Neuronal stem cell (in vitro differentiated cells): ENCODE measurements around the gene LONRF3.

Experiments
- DNase-seq: peaks from one replicate; pipeline ENCODE4 v3.0.0-alpha.2; 2013; ENCODE audit warnings: low spot score
- H2AFZ ChIP-seq: one replicate; pipeline ENCODE4 v1.6.1; 2013; ENCODE audit warnings: mild to moderate bottlenecking, low read length, inconsistent platforms
- H2AK5ac ChIP-seq: 2 replicates; pipeline ENCODE4 v1.6.1; 2013; ENCODE audit warnings: low read depth, mild to moderate bottlenecking, inconsistent platforms, low read length, moderate library complexity, mixed read lengths
- H2BK120ac ChIP-seq: 2 replicates; pipeline ENCODE4 v1.6.1; 2013; ENCODE audit warnings: low read depth, mild to moderate bottlenecking, inconsistent platforms, low read length, moderate library complexity, mixed read lengths
- H2BK12ac ChIP-seq: one replicate; pipeline ENCODE4 v1.6.1; 2013; ENCODE audit warnings: low read length, inconsistent platforms
- H2BK15ac ChIP-seq: 2 replicates; pipeline ENCODE4 v1.6.1; 2013; ENCODE audit warnings: mild to moderate bottlenecking, low read length, inconsistent platforms, mixed read lengths
- H2BK5ac ChIP-seq: one replicate; pipeline ENCODE4 v1.6.1; 2013; ENCODE audit warnings: inconsistent platforms, mild to moderate bottlenecking, low read length, moderate library complexity
- H3K14ac ChIP-seq: one replicate; pipeline ENCODE4 v1.6.1; 2013; ENCODE audit warnings: low read length, inconsistent platforms
- H3K18ac ChIP-seq: 2 replicates; pipeline ENCODE4 v1.6.1; 2013; ENCODE audit warnings: low read length, inconsistent platforms
- H3K23ac ChIP-seq: 2 replicates; pipeline ENCODE4 v1.6.1; 2013; ENCODE audit warnings: low read depth, mild to moderate bottlenecking, mixed read lengths, low read length, inconsistent platforms; ENCODE audit not compliant: poor library complexity
- H3K27ac ChIP-seq: replicated peaks from 3 replicates; pipeline ENCODE4 v1.5.1; 2013; ENCODE audit warnings: low read length, inconsistent platforms
- H3K27me3 ChIP-seq, 3 experiments: 2 replicates each; pipeline ENCODE4 v1.6.1; 2013; ENCODE audit warnings: low read length in 3 of 3, mild to moderate bottlenecking in 2 of 3, inconsistent platforms in 1 of 3, low read depth in 1 of 3, mixed read lengths in 1 of 3, moderate library complexity in 1 of 3; ENCODE audit not compliant: control insufficient read depth in 3 of 3, insufficient read depth in 3 of 3
- H3K36me3 ChIP-seq, 2 donors: replicated peaks in 1 of 2; 2 replicates each; pipeline ENCODE4 v1.6.1; 2013; ENCODE audit warnings: low read length in 2 of 2; ENCODE audit not compliant: control insufficient read depth in 2 of 2, insufficient read depth in 2 of 2
- H3K4ac ChIP-seq: 2 replicates; pipeline ENCODE4 v1.6.1; 2013; ENCODE audit warnings: inconsistent platforms, mild to moderate bottlenecking, low read length, moderate library complexity
- H3K4me1 ChIP-seq, 2 donors: 1 replicate in 1 of 2; 2 replicates in 1 of 2; pipeline ENCODE4 v1.6.1; 2013; ENCODE audit warnings: low read length in 2 of 2, low read depth in 1 of 2; ENCODE audit not compliant: control insufficient read depth in 2 of 2, insufficient read depth in 1 of 2
- H3K4me2 ChIP-seq: one replicate; pipeline ENCODE4 v1.6.1; 2013; ENCODE audit warnings: mild to moderate bottlenecking, low read length, inconsistent platforms; ENCODE audit not compliant: insufficient read depth, poor library complexity, severe bottlenecking
- H3K4me3 ChIP-seq, 2 donors: 2 replicates each; pipeline ENCODE4 v1.5.1; 2013; ENCODE audit warnings: low read length in 2 of 2, mild to moderate bottlenecking in 2 of 2, inconsistent platforms in 1 of 2, moderate library complexity in 1 of 2
- H3K79me1 ChIP-seq: one replicate; pipeline ENCODE4 v1.6.1; 2013; ENCODE audit warnings: low read depth, mild to moderate bottlenecking, inconsistent platforms, low read length, moderate library complexity
- H3K9ac ChIP-seq: one replicate; pipeline ENCODE4 v1.6.1; 2013; ENCODE audit warnings: mild to moderate bottlenecking, low read depth, low read length, inconsistent platforms; ENCODE audit not compliant: poor library complexity
- H3K9me3 ChIP-seq, 2 donors: replicated peaks in 1 of 2; 2 replicates each; pipeline versions ENCODE3 to v1.6.1; 2013; ENCODE audit warnings: low read length in 2 of 2, mild to moderate bottlenecking in 2 of 2, inconsistent platforms in 1 of 2, low read depth in 1 of 2, mixed read lengths in 1 of 2, moderate library complexity in 1 of 2; ENCODE audit not compliant: control insufficient read depth in 2 of 2, insufficient read depth in 1 of 2
- H4K8ac ChIP-seq: one replicate; pipeline ENCODE4 v1.6.1; 2013; ENCODE audit warnings: low read depth, mild to moderate bottlenecking, inconsistent platforms, low read length, moderate library complexity
- H4K91ac ChIP-seq: one replicate; pipeline ENCODE4 v1.6.1; 2013; ENCODE audit warnings: low read length, low read depth, mild to moderate bottlenecking, inconsistent platforms; ENCODE audit not compliant: poor library complexity
- WGBS, 2 donors: extraction: QIAGEN DNeasy Blood & Tissue Kit; methylation state at CpG; one replicate each; pipeline ENCODE4 v1.1.7; 2013; ENCODE audit warnings: missing lambda C conversion rate in 2 of 2, mixed read lengths in 1 of 2; ENCODE audit not compliant: insufficient read length in 2 of 2, insufficient replicate concordance in 1 of 2; ENCODE audit errors: extremely low coverage in 2 of 2; 5-methylcytosine and 5-hydroxymethylcytosine counted together

Gene LONRF3

GRCh38 chrX:119008110-119008744 lies 33.8 kb downstream of the LONRF3 start:
- H4K8ac ChIP-seq = no peak overlapping the region
- H3K4me3 ChIP-seq = no peak overlapping the region
- no peak overlapping the region for H2AFZ ChIP-seq
- no peak overlapping the region for H3K23ac ChIP-seq
- H2BK15ac ChIP-seq = no peak overlapping the region
- no peak overlapping the region for H3K27ac ChIP-seq
- no peak overlapping the region for H4K91ac ChIP-seq
- no peak overlapping the region for H3K4me2 ChIP-seq
- H3K79me1 ChIP-seq = no peaks in the 10 kb centered on the region
- no peak overlapping the region for H2BK5ac ChIP-seq
- H3K4ac ChIP-seq = no peak overlapping the region
- no peaks in the 10 kb centered on the region for H3K4me1 ChIP-seq
- no peaks in the 10 kb centered on the region for H3K36me3 ChIP-seq
- peak; percentile 1 for DNase-seq
- H2BK12ac ChIP-seq = no peak overlapping the region
- whole genome bisulfite sequencing, 2 donors = no CpG with 5 or more reads among the region's 3 CpGs
- H3K27me3 ChIP-seq = no peaks in the 10 kb centered on the region
- H3K18ac ChIP-seq = no peak overlapping the region
- no peak overlapping the region for H3K9ac ChIP-seq
- no peaks in the 10 kb centered on the region for H3K9me3 ChIP-seq
- no peak overlapping the region for H2AK5ac ChIP-seq
- H3K14ac ChIP-seq = no peak overlapping the region
- H2BK120ac ChIP-seq = no peak overlapping the region

GRCh38 chrX:119009071-119009470 lies 34.7 kb downstream of the LONRF3 start:
- H2AFZ ChIP-seq = no peak overlapping the region
- no peak overlapping the region for H2BK120ac ChIP-seq
- H3K9me3 ChIP-seq = no peaks in the 10 kb centered on the region
- no peak overlapping the region for H3K18ac ChIP-seq
- no CpG with 5 or more reads among the region's 4 CpGs for WGBS, 2 donors
- no peaks in the 10 kb centered on the region for H3K4me1 ChIP-seq
- H3K36me3 ChIP-seq = no peaks in the 10 kb centered on the region
- H3K4me3 ChIP-seq = no peak overlapping the region
- H3K27ac ChIP-seq = no peak overlapping the region
- no peak overlapping the region for H3K4me2 ChIP-seq
- DNase-seq = no peak
- H3K79me1 ChIP-seq = no peaks in the 10 kb centered on the region
- H2BK5ac ChIP-seq = no peak overlapping the region
- no peak overlapping the region for H3K4ac ChIP-seq
- no peak overlapping the region for H2BK12ac ChIP-seq
- H2BK15ac ChIP-seq = no peak overlapping the region
- H3K14ac ChIP-seq = no peak overlapping the region
- H4K8ac ChIP-seq = no peak overlapping the region
- H3K9ac ChIP-seq = no peak overlapping the region
- no peak overlapping the region for H3K23ac ChIP-seq
- H2AK5ac ChIP-seq = no peak overlapping the region
- H3K27me3 ChIP-seq = no peaks in the 10 kb centered on the region
- H4K91ac ChIP-seq = no peak overlapping the region

- no peak overlapping the region for H2BK120ac ChIP-seq
- H4K91ac ChIP-seq = no peak overlapping the region
- H3K23ac ChIP-seq = no peak overlapping the region
- no peaks in the 10 kb centered on the region for H3K79me1 ChIP-seq
- H3K4me1 ChIP-seq = no peaks in the 10 kb centered on the region
- DNase-seq = no peak
- H3K36me3 ChIP-seq = no peaks in the 10 kb centered on the region
- H3K14ac ChIP-seq = no peak overlapping the region
- no peak overlapping the region for H4K8ac ChIP-seq
- no peak overlapping the region for H3K4me3 ChIP-seq
- H2BK5ac ChIP-seq = no peak overlapping the region
- H2BK15ac ChIP-seq = no peak overlapping the region
- H3K27me3 ChIP-seq = no peaks in the 10 kb centered on the region
- H2AK5ac ChIP-seq = no peak overlapping the region
- no peak overlapping the region for H3K4ac ChIP-seq
- no peak overlapping the region for H3K27ac ChIP-seq
- no peak overlapping the region for H3K4me2 ChIP-seq
- WGBS, 2 donors = no CpG with 5 or more reads among the region's 5 CpGs
- H3K9me3 ChIP-seq = no peaks in the 10 kb centered on the region
- no peak overlapping the region for H2AFZ ChIP-seq
- no peak overlapping the region for H3K18ac ChIP-seq
- no peak overlapping the region for H2BK12ac ChIP-seq
- H3K9ac ChIP-seq = no peak overlapping the region
These were observed 36.1 kb downstream of the LONRF3 start for GRCh38 chrX:119010491-119010890.

- no peak overlapping the region for H4K91ac ChIP-seq
- no peaks in the 10 kb centered on the region for H3K4me1 ChIP-seq
- H3K23ac ChIP-seq = no peak overlapping the region
- no peak overlapping the region for H2BK15ac ChIP-seq
- H3K18ac ChIP-seq = no peak overlapping the region
- no peaks in the 10 kb centered on the region for H3K79me1 ChIP-seq
- no peak overlapping the region for H4K8ac ChIP-seq
- H3K36me3 ChIP-seq = no peaks in the 10 kb centered on the region
- no peak overlapping the region for H2AFZ ChIP-seq
- H3K9me3 ChIP-seq = no peaks in the 10 kb centered on the region
- no peak overlapping the region for H2BK12ac ChIP-seq
- no peak overlapping the region for H3K4ac ChIP-seq
- H2AK5ac ChIP-seq = no peak overlapping the region
- H3K27me3 ChIP-seq = no peaks in the 10 kb centered on the region
- no peak overlapping the region for H3K27ac ChIP-seq
- H3K4me3 ChIP-seq = no peak overlapping the region
- no CpG with 5 or more reads among the region's 3 CpGs for WGBS, 2 donors
- no peak overlapping the region for H3K9ac ChIP-seq
- no peak for DNase-seq
- no peak overlapping the region for H2BK5ac ChIP-seq
- no peak overlapping the region for H2BK120ac ChIP-seq
- no peak overlapping the region for H3K14ac ChIP-seq
- H3K4me2 ChIP-seq = no peak overlapping the region
These were observed 38.7 kb downstream of the LONRF3 start for GRCh38 chrX:119013164-119013563.
